Neuronal stem cell (in vitro differentiated cells): ENCODE data around the gene SSUH2.

Experiments
- DNase-seq: peaks from one replicate; pipeline ENCODE4 v3.0.0-alpha.2; 2013; ENCODE audit warnings: low spot score
- H2AFZ ChIP-seq: one replicate; pipeline ENCODE4 v1.6.1; 2013; ENCODE audit warnings: mild to moderate bottlenecking, low read length, inconsistent platforms
- H2AK5ac ChIP-seq: 2 replicates; pipeline ENCODE4 v1.6.1; 2013; ENCODE audit warnings: low read depth, mild to moderate bottlenecking, inconsistent platforms, low read length, moderate library complexity, mixed read lengths
- H2BK120ac ChIP-seq: 2 replicates; pipeline ENCODE4 v1.6.1; 2013; ENCODE audit warnings: low read depth, mild to moderate bottlenecking, inconsistent platforms, low read length, moderate library complexity, mixed read lengths
- H2BK12ac ChIP-seq: one replicate; pipeline ENCODE4 v1.6.1; 2013; ENCODE audit warnings: low read length, inconsistent platforms
- H2BK15ac ChIP-seq: 2 replicates; pipeline ENCODE4 v1.6.1; 2013; ENCODE audit warnings: mild to moderate bottlenecking, low read length, inconsistent platforms, mixed read lengths
- H2BK5ac ChIP-seq: one replicate; pipeline ENCODE4 v1.6.1; 2013; ENCODE audit warnings: inconsistent platforms, mild to moderate bottlenecking, low read length, moderate library complexity
- H3K14ac ChIP-seq: one replicate; pipeline ENCODE4 v1.6.1; 2013; ENCODE audit warnings: low read length, inconsistent platforms
- H3K18ac ChIP-seq: 2 replicates; pipeline ENCODE4 v1.6.1; 2013; ENCODE audit warnings: low read length, inconsistent platforms
- H3K23ac ChIP-seq: 2 replicates; pipeline ENCODE4 v1.6.1; 2013; ENCODE audit warnings: low read depth, mild to moderate bottlenecking, mixed read lengths, low read length, inconsistent platforms; ENCODE audit not compliant: poor library complexity
- H3K27ac ChIP-seq: replicated peaks from 3 replicates; pipeline ENCODE4 v1.5.1; 2013; ENCODE audit warnings: low read length, inconsistent platforms
- H3K27me3 ChIP-seq, 3 experiments: 2 replicates each; pipeline ENCODE4 v1.6.1; 2013; ENCODE audit warnings: low read length in 3 of 3, mild to moderate bottlenecking in 2 of 3, inconsistent platforms in 1 of 3, low read depth in 1 of 3, mixed read lengths in 1 of 3, moderate library complexity in 1 of 3; ENCODE audit not compliant: control insufficient read depth in 3 of 3, insufficient read depth in 3 of 3
- H3K36me3 ChIP-seq, 2 donors: replicated peaks in 1 of 2; 2 replicates each; pipeline ENCODE4 v1.6.1; 2013; ENCODE audit warnings: low read length in 2 of 2; ENCODE audit not compliant: control insufficient read depth in 2 of 2, insufficient read depth in 2 of 2
- H3K4ac ChIP-seq: 2 replicates; pipeline ENCODE4 v1.6.1; 2013; ENCODE audit warnings: inconsistent platforms, mild to moderate bottlenecking, low read length, moderate library complexity
- H3K4me1 ChIP-seq, 2 donors: 1 replicate in 1 of 2; 2 replicates in 1 of 2; pipeline ENCODE4 v1.6.1; 2013; ENCODE audit warnings: low read length in 2 of 2, low read depth in 1 of 2; ENCODE audit not compliant: control insufficient read depth in 2 of 2, insufficient read depth in 1 of 2
- H3K4me2 ChIP-seq: one replicate; pipeline ENCODE4 v1.6.1; 2013; ENCODE audit warnings: mild to moderate bottlenecking, low read length, inconsistent platforms; ENCODE audit not compliant: insufficient read depth, poor library complexity, severe bottlenecking
- H3K4me3 ChIP-seq, 2 donors: 2 replicates each; pipeline ENCODE4 v1.5.1; 2013; ENCODE audit warnings: low read length in 2 of 2, mild to moderate bottlenecking in 2 of 2, inconsistent platforms in 1 of 2, moderate library complexity in 1 of 2
- H3K79me1 ChIP-seq: one replicate; pipeline ENCODE4 v1.6.1; 2013; ENCODE audit warnings: low read depth, mild to moderate bottlenecking, inconsistent platforms, low read length, moderate library complexity
- H3K9ac ChIP-seq: one replicate; pipeline ENCODE4 v1.6.1; 2013; ENCODE audit warnings: mild to moderate bottlenecking, low read depth, low read length, inconsistent platforms; ENCODE audit not compliant: poor library complexity
- H3K9me3 ChIP-seq, 2 donors: replicated peaks in 1 of 2; 2 replicates each; pipeline versions ENCODE3 to v1.6.1; 2013; ENCODE audit warnings: low read length in 2 of 2, mild to moderate bottlenecking in 2 of 2, inconsistent platforms in 1 of 2, low read depth in 1 of 2, mixed read lengths in 1 of 2, moderate library complexity in 1 of 2; ENCODE audit not compliant: control insufficient read depth in 2 of 2, insufficient read depth in 1 of 2
- H4K8ac ChIP-seq: one replicate; pipeline ENCODE4 v1.6.1; 2013; ENCODE audit warnings: low read depth, mild to moderate bottlenecking, inconsistent platforms, low read length, moderate library complexity
- H4K91ac ChIP-seq: one replicate; pipeline ENCODE4 v1.6.1; 2013; ENCODE audit warnings: low read length, low read depth, mild to moderate bottlenecking, inconsistent platforms; ENCODE audit not compliant: poor library complexity
- WGBS, 2 donors: extraction: QIAGEN DNeasy Blood & Tissue Kit; methylation state at CpG; one replicate each; pipeline ENCODE4 v1.1.7; 2013; ENCODE audit warnings: missing lambda C conversion rate in 2 of 2, mixed read lengths in 1 of 2; ENCODE audit not compliant: insufficient read length in 2 of 2, insufficient replicate concordance in 1 of 2; ENCODE audit errors: extremely low coverage in 2 of 2; 5-methylcytosine and 5-hydroxymethylcytosine counted together

SSUH2 gene

DNA sequence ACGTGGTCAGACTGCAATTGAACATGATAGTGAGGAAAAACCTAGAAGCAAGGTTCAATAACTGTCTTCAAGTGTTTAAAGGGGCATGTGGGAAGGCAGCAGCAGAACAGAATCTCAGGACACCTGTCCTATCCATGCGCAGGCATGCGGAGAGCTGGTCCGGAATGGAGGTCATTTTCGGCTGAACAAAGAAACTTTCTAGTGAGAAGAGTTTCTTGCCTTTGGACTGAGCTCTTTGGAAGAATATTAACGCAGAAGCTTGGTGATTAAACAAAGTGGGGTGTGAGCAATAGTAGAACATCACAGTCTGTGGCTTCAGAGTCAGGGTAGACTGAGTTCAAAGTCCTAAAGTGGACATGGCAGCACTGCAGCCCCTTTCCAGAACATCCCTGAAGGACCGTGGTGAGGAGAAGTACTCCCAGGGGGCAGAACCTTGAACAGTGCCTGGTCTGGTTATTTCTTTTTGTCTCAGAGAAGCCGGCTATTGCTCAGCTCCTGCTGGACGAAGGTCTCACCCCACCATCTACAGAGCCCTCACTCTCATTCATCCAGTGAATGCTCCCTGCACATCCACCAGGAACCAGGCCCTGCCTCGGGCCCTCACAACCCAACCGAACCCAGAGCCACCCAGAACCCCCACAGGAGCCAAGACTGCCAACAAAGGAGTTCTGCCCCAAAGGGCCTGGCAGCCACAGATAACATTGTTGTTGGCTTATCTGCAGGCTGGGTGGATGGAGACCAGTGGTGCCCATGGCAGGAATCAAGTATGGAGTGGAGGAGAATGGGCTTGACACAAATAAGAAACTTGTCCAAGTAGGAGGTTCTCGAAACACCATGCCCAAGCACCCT is 2.8 kb upstream of the SSUH2 start:
- Histone ChIP-seq H4K91ac (no peak overlapping the region), H2BK15ac (no peak overlapping the region), H3K27ac (no peak overlapping the region), H2AK5ac (no peak overlapping the region), H3K4me2 (no peak overlapping the region), H3K4ac (no peak overlapping the region), H2BK120ac (no peak overlapping the region), H3K79me1 (no peaks in the 10 kb centered on the region), H4K8ac (no peak overlapping the region), H3K23ac (no peak overlapping the region), H3K14ac (no peak overlapping the region), H3K9ac (no peak overlapping the region), H3K27me3 (no peaks in the 10 kb centered on the region), H2BK12ac (no peak overlapping the region), H3K18ac (no peak overlapping the region), H3K36me3 (no peaks in the 10 kb centered on the region), H2AFZ (no peak overlapping the region), H3K9me3 (no peaks in the 10 kb centered on the region), H3K4me3 (no peak overlapping the region), H2BK5ac (no peak overlapping the region), H3K4me1 (peaks cover 8 to 15% of the 10 kb centered on the region in 2 donors)
- WGBS, 2 donors = no CpG with 5 or more reads among the region's 12 CpGs
- DNase-seq = no peak

DNA sequence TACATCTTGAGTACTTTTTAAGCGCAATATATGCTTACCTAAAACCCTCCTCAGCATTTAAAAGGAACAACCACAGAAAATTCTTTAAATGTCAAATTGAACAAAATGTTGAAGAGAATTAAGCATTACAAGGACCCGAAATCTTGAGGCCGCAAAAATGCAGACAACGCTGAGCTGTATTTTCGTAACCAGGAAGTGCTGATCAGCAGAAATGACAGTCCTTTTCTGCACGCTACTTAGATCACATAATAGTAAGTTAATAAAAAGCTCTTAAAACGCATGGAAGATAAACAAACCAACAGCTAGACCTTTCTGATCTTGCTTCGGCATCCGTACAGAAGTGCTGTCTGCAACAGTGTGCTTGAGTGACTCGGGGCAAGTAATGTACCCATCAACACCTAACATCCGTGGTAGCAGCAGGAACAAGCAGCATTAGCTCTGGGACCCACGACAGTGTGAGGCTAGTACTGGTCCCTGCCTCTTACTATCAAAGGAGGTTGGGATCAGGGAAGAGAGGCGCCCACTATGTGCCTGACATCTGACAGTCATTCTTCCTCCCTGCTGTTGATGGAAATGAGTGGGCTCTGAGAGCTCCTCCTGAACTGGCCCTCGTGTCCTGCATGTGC is 1.8 kb upstream of the SSUH2 start:
- H3K23ac ChIP-seq = no peak overlapping the region
- DNase-seq = no peak
- no peak overlapping the region for H2AK5ac ChIP-seq
- H3K36me3 ChIP-seq = no peaks in the 10 kb centered on the region
- no peak overlapping the region for H2BK12ac ChIP-seq
- no peak overlapping the region for H2AFZ ChIP-seq
- whole genome bisulfite sequencing, 2 donors = no CpG with 5 or more reads among the region's 14 CpGs
- H3K79me1 ChIP-seq = no peaks in the 10 kb centered on the region
- H3K18ac ChIP-seq = no peak overlapping the region
- H3K4me2 ChIP-seq = no peak overlapping the region
- H4K91ac ChIP-seq = peak overlapping the region; percentile 70
- no peak overlapping the region for H3K9ac ChIP-seq
- no peak overlapping the region for H3K14ac ChIP-seq
- H4K8ac ChIP-seq = no peak overlapping the region
- H3K4me1 ChIP-seq = peaks cover 4 to 9% of the 10 kb centered on the region in 2 donors
- no peaks in the 10 kb centered on the region for H3K27me3 ChIP-seq
- H2BK120ac ChIP-seq = no peak overlapping the region
- H3K4ac ChIP-seq = no peak overlapping the region
- H2BK5ac ChIP-seq = no peak overlapping the region
- no peak overlapping the region for H3K4me3 ChIP-seq
- H3K27ac ChIP-seq = no peak overlapping the region
- H2BK15ac ChIP-seq = no peak overlapping the region
- no peaks in the 10 kb centered on the region for H3K9me3 ChIP-seq

DNA sequence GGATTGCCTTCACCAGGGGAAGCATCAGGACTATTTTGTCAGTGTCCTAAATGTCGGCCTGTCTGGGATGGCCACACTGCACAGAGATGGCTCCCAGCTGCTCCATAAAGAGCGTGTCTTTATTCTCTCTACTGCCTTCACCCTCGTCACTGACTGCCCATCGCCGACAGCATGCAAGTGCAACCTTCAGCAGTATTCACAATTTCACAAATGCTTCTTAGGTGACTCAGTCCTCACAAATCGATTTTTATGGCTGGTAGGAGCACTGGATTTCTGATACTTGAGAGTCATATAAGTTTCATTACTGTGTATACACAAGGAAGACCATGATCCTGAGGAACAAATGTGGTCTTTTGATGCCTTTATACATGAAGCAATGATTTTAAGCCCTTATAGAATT is 1.1 kb upstream of the SSUH2 start:
- Histone ChIP-seq H3K4ac (no peak overlapping the region), H3K18ac (no peak overlapping the region), H3K4me3 (no peak overlapping the region), H2BK120ac (no peak overlapping the region), H2BK5ac (no peak overlapping the region), H3K79me1 (no peaks in the 10 kb centered on the region), H3K27ac (no peak overlapping the region), H3K27me3 (no peaks in the 10 kb centered on the region), H3K4me2 (no peak overlapping the region), H3K9me3 (no peaks in the 10 kb centered on the region), H2AK5ac (no peak overlapping the region), H3K36me3 (no peaks in the 10 kb centered on the region), H3K4me1 (peaks cover 4 to 6% of the 10 kb centered on the region in 2 donors), H3K23ac (no peak overlapping the region), H4K8ac (no peak overlapping the region), H2AFZ (no peak overlapping the region), H2BK15ac (peak overlapping the region; percentile 41), H3K14ac (no peak overlapping the region), H3K9ac (no peak overlapping the region), H2BK12ac (no peak overlapping the region), H4K91ac (no peak overlapping the region)
- WGBS, 2 donors = no CpG with 5 or more reads among the region's 6 CpGs
- no peak for DNase-seq

DNA sequence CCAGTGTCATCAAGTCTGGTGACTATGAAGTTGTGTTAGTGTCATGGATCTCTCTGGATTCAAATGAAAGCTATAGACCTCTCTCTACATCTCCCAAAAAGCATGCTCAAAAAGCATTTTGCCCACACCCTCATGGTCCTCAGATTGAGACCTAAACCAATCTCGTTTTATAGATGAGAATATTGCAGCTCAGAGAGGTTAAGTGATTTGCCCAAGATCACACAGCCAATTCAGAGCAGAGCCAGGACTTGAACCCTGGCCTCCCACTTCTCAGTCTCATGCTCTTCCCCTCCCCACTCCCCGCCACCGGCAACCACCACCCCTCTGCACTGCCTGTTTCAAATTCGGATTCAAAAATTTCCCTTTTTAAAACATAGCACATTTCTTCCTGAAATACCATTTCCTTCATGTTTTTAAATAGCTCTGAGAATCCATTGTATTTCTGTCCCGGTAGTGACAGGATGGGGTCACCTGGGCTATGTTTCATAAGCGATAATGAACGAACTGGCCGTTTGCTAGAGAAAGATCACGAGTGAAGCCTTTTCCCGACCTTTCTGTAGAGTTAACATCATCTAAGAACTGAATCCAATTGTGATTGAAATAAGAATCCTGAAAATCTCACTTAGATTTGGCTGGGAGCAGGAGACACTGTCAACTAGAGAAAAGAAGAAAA is 769 bp downstream of the SSUH2 start:
- H3K4me2 ChIP-seq = no peak overlapping the region
- WGBS, 2 donors = no CpG with 5 or more reads among the region's 10 CpGs
- no peak overlapping the region for H4K91ac ChIP-seq
- H2AFZ ChIP-seq = no peak overlapping the region
- H3K9me3 ChIP-seq = no peaks in the 10 kb centered on the region
- H3K9ac ChIP-seq = no peak overlapping the region
- no peak overlapping the region for H2AK5ac ChIP-seq
- H3K27me3 ChIP-seq = no peaks in the 10 kb centered on the region
- DNase-seq = no peak
- no peak overlapping the region for H3K23ac ChIP-seq
- H3K27ac ChIP-seq = no peak overlapping the region
- H3K4me1 ChIP-seq = peaks cover 9 to 21% of the 10 kb centered on the region in 2 donors
- H3K4ac ChIP-seq = no peak overlapping the region
- H3K36me3 ChIP-seq = no peaks in the 10 kb centered on the region
- H2BK120ac ChIP-seq = no peak overlapping the region
- no peak overlapping the region for H2BK5ac ChIP-seq
- no peaks in the 10 kb centered on the region for H3K79me1 ChIP-seq
- no peak overlapping the region for H2BK12ac ChIP-seq
- no peak overlapping the region for H3K14ac ChIP-seq
- no peak overlapping the region for H3K4me3 ChIP-seq
- H4K8ac ChIP-seq = no peak overlapping the region
- H3K18ac ChIP-seq = no peak overlapping the region
- no peak overlapping the region for H2BK15ac ChIP-seq
